Measurements from ENCODE around the gene INPP5J.
A peak's percentile ranks its signal among the peaks of the same experiment; 100 is the strongest.

- TF ChIP-seq CTCF (conservative IDR thresholded peaks at IDR 0.05; ENCODE audit: low read depth in 2 of 2), result peak; percentile 86 to 99
- no peak for TF ChIP-seq REST (IDR thresholded peaks at IDR 0.05; ENCODE audit: unreplicated experiment)
- no peak for TF ChIP-seq EZH2phosphoT487 (IDR thresholded peaks at IDR 0.05; ENCODE audit: unreplicated experiment)
- no peak for TF ChIP-seq EZH2 (IDR thresholded peaks at IDR 0.05; ENCODE audit: low read depth, unreplicated experiment)
These were observed 26.3 kb downstream of the INPP5J start for GRCh38 chr22:31148953-31149627.

Data from GM23338 (cell line).